Gastrocnemius medialis (tissue), 4 donors: ENCODE data around the gene CYP39A1.

Experiments
- CTCF ChIP-seq, 5 experiments: fragments of 450-650 bp in 3 of 5; fragments of 200-600 bp in 2 of 5; sonication (generic) in 2 of 5; IDR thresholded peaks in 4 of 5; conservative IDR thresholded peaks in 1 of 5; 1 replicate in 4 of 5; 2 replicates in 1 of 5; pipeline ENCODE4 v1.5.1; 2016 to 2019; ENCODE audit warnings: antibody characterized with exemption in 5 of 5, mild to moderate bottlenecking in 3 of 5, moderate library complexity in 3 of 5
- POLR2A ChIP-seq, 2 donors: fragments of 450-650 bp; IDR thresholded peaks; one replicate each; pipeline ENCODE4 v1.6.1; 2017; ENCODE audit warnings: antibody characterized with exemption in 2 of 2, mild to moderate bottlenecking in 2 of 2, moderate library complexity in 2 of 2

- TF ChIP-seq CTCF (IDR thresholded peaks at IDR 0.05 in 4 of 5, conservative IDR thresholded peaks at IDR 0.05 in 1 of 5) (no peak), POLR2A (IDR thresholded peaks at IDR 0.05) (no peak)
Measured at GRCh38 chr6:46502486-46503119, 150.0 kb downstream of the CYP39A1 start.
